GM13977 (cell line): ENCODE results near the gene PAAF1.

ENCODE experiments used
- DNase-seq: peaks from one replicate; pipeline ENCODE4 v3.0.0; 2012; ENCODE audit warnings: low spot score
- in situ Hi-C: fragments of 300-500 bp; cut with MboI; formaldehyde crosslinking; loops from one replicate; pipeline ENCODE4 v1.12.0; 2022; ENCODE audit warnings: low sequenced_read_pairs, low pct_unique_long_range_greater_than_20kb, mixed read lengths, inconsistent platforms; ENCODE audit not compliant: unreplicated experiment
- TF ChIP-seq, protein P1 (sequence below): IDR thresholded peaks from 2 replicates; pipeline ENCODE4 v1.5.1; 2012; ENCODE audit warnings: mild to moderate bottlenecking, control low read depth; ENCODE audit not compliant: insufficient read depth; ENCODE audit errors: extremely low read depth, missing control alignments

PAAF1 gene

DNA sequence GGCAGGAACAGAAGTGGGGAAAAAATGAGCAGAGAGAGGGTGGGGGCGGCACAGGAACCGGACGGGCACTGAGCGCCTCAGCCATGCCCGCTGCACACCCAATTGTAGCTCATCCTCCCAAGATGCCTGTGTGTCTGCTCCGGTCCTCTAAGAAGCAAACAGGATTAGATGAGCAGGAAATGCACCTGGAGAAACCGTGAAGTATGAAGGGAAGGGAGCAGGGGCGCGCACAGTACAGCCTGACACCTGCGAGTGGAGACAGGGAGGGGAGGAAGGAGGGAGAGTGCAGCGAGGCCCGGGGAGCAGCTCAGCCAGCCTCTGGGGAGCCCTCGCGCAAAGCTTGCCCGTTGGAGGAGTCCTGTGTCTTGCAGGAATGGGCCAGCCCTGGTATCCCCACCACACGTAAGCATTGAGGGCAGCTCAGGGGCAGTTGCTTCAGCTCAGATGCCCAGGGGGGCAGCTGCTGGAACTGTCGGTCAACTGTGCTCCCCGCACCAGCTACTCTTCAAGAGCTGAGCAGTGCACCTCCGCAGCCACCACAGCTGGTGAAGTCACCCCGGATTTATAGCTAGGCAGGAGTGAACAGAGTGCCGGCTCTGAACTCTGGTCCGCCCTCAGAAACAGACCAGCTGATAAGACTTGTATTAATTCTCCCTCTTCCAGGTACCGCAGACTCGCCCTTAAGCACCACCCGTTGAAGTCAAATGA is 81.0 kb downstream of the PAAF1 start:
- TF ChIP-seq, protein P1, sequence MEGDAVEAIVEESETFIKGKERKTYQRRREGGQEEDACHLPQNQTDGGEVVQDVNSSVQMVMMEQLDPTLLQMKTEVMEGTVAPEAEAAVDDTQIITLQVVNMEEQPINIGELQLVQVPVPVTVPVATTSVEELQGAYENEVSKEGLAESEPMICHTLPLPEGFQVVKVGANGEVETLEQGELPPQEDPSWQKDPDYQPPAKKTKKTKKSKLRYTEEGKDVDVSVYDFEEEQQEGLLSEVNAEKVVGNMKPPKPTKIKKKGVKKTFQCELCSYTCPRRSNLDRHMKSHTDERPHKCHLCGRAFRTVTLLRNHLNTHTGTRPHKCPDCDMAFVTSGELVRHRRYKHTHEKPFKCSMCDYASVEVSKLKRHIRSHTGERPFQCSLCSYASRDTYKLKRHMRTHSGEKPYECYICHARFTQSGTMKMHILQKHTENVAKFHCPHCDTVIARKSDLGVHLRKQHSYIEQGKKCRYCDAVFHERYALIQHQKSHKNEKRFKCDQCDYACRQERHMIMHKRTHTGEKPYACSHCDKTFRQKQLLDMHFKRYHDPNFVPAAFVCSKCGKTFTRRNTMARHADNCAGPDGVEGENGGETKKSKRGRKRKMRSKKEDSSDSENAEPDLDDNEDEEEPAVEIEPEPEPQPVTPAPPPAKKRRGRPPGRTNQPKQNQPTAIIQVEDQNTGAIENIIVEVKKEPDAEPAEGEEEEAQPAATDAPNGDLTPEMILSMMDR, result no peak
- in situ Hi-C loops, result loop anchor here (25.0 kb wide), 1 partner anchor 354 kb away; the partner anchor contains the start of gene P4HA3
- no peak for DNase-seq

DNA sequence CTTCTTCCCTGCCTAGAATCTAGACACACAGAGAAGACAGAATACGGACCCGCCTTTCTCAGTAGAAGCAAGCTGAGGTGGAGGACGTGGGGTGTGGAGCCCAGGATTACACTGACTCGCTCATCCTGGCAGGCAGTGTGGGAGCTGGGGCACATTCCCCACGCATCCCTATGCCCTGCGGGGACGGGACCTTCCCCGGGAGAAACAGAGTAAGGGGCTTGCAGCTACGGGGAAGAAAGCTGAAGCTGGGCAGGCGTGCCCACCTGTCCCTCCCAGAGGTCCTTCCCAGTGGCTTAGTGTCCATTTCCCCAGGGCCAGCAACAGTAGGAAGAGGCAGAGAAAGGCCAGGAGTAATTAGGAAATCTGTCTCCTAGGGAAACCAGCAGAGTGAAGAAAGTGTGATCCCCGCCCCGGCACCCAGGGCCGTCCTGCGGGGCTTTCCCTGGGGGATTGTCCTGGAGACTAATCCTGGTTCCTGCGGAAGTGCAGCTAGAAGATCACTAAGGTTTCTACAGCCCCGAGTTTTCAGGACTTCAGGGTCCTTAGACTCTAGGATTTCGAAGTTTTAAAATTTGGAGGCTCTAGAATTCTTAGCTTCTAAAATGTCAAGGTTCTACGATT is 81.8 kb downstream of the PAAF1 start:
- in situ Hi-C loops, result loop anchor here (25.0 kb wide), 1 partner anchor 354 kb away; the partner anchor contains the start of gene P4HA3
- TF ChIP-seq, protein P1, result no peak
- no peak for DNase-seq

DNA sequence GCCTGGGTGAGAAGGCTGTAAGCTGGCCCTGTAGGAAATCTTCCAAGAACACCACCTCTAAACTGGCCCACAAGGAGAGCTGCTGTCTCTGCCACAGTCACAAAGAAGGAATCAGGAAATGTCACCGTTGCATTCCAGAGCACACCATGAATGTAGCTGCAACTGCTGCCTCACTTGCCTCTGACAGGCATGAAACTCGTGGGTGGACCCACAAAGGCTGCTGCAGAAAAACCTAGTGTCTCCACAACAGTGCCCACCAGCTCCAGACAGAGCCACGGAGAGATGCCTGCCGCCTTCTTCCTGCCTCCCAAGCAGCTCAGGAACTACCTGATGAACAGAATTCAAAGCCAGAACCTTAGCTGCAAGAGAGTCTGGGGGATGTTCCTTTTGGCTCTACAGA is 84.5 kb downstream of the PAAF1 start:
- TF ChIP-seq, protein P1, result no peak
- in situ Hi-C loops, result loop anchor here (25.0 kb wide), 1 partner anchor 351 kb away; the partner anchor contains the start of gene P4HA3
- DNase-seq, result no peak

DNA sequence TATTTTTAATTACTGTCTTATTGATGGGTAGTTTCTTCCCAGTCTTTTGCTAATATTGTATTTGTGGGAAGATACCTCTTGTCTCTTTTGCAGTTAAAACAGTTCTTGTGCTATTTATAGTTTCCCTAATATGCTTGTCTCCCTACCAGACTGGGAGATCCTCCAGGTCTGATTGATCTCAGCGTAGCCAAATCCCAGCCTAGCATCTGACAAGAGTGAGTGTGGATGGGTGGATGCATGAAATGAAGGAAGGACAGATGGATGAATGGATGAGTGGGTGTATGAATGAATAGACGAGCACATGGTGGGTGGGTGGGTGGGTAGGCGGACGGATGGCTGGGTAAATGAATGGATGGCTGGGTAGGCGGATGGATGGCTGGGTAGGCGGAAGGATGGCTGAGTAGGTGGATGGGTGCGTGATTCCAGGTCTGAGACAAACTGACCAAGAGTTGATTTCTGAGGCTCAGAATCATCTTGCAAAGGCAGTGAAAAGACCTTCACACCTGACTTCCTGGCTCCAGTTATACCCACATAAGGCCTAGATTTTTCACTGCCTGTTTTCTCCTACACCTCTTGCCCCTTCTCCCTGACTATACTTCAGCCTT is 85.4 kb downstream of the PAAF1 start:
- DNase-seq, result no peak
- in situ Hi-C loops, result loop anchor here (25.0 kb wide), 1 partner anchor 350 kb away; the partner anchor contains the start of gene P4HA3
- TF ChIP-seq, protein P1, result no peak

DNA sequence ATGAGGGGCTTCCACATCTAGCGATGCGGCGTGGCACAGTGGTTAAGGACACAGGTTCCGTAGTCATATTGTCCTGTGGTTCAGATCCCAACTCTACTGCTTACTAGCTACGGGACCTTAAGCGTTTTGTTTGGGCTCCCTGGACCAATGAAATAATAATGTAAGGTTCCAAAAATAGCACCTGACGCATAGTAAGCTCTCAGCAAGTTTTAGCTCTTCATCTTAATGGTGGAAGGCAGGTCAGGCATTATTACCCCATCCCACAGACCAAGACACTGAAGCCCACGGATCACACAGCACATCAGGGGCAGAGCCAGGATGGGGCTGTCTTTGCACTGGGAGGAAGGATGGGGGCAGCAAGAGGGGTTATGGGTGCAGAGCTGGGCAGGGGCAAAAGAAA is 87.1 kb downstream of the PAAF1 start:
- TF ChIP-seq, protein P1, result peak; percentile 19
- DNase-seq, result no peak
- in situ Hi-C loops, result loop anchor here (25.0 kb wide), 1 partner anchor 348 kb away; the partner anchor contains the start of gene P4HA3

DNA sequence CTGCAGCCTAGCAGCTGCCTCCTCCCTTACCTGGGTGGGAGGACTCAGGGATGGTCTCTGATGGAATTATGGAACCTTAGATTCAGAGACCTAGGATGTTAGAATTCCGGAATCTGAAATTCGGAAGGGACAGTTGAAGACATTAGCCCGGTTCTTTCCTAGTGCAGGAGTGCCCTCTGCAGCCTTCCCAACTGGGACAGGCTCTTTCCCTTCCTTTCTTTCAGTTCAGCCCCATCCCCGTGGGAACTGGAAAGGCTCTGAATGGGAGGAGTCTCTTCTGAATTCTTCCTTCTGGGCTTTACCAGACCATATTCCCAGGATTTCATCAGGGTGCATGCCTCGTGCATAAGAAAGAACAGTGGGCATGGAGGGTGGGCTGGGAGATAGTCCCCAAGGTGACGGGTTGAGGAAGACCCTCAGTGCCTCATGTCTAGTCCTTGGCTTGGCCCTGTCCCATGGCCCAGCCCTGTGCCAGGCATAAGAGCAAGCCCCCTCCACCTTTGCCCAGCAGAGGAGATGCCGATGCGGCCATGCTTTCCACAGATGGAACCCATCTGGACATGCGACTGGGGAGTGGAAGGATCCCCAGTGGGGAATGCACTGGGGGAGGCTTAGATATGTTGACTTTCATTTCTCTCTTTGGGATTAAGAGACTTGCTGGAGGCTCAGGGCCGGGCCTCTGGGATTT is 88.4 kb downstream of the PAAF1 start:
- in situ Hi-C loops, result loop anchor here (25.0 kb wide), 1 partner anchor 347 kb away; the partner anchor contains the start of gene P4HA3
- no peak for DNase-seq
- TF ChIP-seq, protein P1, result no peak
